Sigmoid colon (tissue), 4 donors: ENCODE results near the gene LY6G6F.

ENCODE experiments used
- EP300 ChIP-seq, 4 donors: sonication (generic); formaldehyde crosslinking; IDR thresholded peaks; one replicate each; pipeline ENCODE4 v1.6.1; 2017; ENCODE audit warnings: antibody characterized with exemption in 4 of 4
- POLR2AphosphoS5 ChIP-seq, 4 donors: sonication (generic); formaldehyde crosslinking; IDR thresholded peaks; one replicate each; pipeline ENCODE4 v1.6.1; 2017; ENCODE audit warnings: antibody characterized with exemption in 4 of 4
- TF ChIP-seq, protein P1 (sequence below), 4 experiments: fragments of 450-650 bp in 3 of 4; fragments of 200-600 bp in 1 of 4; IDR thresholded peaks; one replicate each; pipeline ENCODE4 v1.5.1; 2016 to 2019; ENCODE audit warnings: antibody characterized with exemption in 4 of 4, mild to moderate bottlenecking in 3 of 4, moderate library complexity in 2 of 4

DNA sequence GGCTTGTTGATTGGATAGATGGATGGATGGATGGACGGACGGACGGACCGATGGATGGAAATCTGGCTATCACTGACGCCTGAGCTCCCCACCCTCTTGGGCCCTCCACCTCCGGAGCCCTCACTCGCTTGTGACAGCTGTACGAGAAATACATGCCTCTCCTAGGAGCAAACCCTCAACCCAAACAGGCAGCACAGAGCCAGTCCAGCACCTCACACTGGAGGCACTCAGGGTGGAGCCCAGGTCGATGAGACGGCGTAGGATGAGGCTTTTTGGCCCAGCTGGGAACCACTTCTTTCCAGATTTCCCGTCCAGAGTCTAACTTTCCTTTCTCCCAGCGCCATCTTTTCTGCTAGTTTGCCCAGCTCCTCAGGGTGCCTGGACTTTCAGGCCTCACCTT lies 23.1 kb upstream of the LY6G6F start:
- TF ChIP-seq, protein P1, sequence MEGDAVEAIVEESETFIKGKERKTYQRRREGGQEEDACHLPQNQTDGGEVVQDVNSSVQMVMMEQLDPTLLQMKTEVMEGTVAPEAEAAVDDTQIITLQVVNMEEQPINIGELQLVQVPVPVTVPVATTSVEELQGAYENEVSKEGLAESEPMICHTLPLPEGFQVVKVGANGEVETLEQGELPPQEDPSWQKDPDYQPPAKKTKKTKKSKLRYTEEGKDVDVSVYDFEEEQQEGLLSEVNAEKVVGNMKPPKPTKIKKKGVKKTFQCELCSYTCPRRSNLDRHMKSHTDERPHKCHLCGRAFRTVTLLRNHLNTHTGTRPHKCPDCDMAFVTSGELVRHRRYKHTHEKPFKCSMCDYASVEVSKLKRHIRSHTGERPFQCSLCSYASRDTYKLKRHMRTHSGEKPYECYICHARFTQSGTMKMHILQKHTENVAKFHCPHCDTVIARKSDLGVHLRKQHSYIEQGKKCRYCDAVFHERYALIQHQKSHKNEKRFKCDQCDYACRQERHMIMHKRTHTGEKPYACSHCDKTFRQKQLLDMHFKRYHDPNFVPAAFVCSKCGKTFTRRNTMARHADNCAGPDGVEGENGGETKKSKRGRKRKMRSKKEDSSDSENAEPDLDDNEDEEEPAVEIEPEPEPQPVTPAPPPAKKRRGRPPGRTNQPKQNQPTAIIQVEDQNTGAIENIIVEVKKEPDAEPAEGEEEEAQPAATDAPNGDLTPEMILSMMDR (IDR thresholded peaks at IDR 0.05): no peak
- TF ChIP-seq POLR2AphosphoS5 (IDR thresholded peaks at IDR 0.05) (no peak), EP300 (IDR thresholded peaks at IDR 0.05) (no peak)
